ENCODE measurements around the gene RABGAP1L. TPM values are rescaled to one million over a fixed set of nuclear protein-coding genes. Genes with fewer than 3 reads are reported as not detected.

Gene RABGAP1L
- polyA plus RNA-seq, 1 donor (not counting 4 experiments of a cell fraction or from before 2014, with no cell fraction given) = 24.2 TPM

DNA sequence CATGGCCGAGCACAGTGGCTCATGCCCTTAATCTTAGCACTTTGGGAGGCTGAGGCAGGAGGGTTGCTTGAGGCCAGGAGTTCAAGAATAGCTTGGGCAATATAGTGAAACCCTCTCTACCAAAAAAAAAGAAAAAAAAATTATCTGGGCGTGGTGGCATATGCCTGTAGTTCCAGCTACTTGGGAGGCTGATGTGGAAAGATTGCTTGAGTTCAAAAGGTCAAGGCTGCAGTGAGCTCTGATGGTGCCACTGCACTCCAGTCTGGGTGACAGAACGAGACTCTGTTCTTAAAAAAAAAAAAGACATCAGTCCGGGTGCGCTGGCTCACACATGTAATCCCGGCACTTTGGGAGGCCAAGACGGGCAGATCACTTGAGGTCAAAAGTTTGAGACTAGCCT lies 589.3 kb downstream of the RABGAP1L start:
- no peak for TF ChIP-seq EZH2 (IDR thresholded peaks at IDR 0.05; ENCODE audit: low read length)
- TF ChIP-seq, protein P1, sequence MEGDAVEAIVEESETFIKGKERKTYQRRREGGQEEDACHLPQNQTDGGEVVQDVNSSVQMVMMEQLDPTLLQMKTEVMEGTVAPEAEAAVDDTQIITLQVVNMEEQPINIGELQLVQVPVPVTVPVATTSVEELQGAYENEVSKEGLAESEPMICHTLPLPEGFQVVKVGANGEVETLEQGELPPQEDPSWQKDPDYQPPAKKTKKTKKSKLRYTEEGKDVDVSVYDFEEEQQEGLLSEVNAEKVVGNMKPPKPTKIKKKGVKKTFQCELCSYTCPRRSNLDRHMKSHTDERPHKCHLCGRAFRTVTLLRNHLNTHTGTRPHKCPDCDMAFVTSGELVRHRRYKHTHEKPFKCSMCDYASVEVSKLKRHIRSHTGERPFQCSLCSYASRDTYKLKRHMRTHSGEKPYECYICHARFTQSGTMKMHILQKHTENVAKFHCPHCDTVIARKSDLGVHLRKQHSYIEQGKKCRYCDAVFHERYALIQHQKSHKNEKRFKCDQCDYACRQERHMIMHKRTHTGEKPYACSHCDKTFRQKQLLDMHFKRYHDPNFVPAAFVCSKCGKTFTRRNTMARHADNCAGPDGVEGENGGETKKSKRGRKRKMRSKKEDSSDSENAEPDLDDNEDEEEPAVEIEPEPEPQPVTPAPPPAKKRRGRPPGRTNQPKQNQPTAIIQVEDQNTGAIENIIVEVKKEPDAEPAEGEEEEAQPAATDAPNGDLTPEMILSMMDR (optimal IDR thresholded peaks at IDR 0.05 in 1 of 3, IDR thresholded peaks at IDR 0.05 in 1 of 3, conservative IDR thresholded peaks at IDR 0.05 in 1 of 3; ENCODE audit: extremely low read depth in 1 of 3, insufficient read depth in 2 of 3, low read length in 3 of 3) = no peak
- H3K79me2 ChIP-seq (ENCODE audit: control insufficient read depth, insufficient read depth, low read length) = no peaks in the 10 kb centered on the region
- no peak overlapping the region for H2AFZ ChIP-seq (ENCODE audit: control insufficient read depth, low read length)
- no peak overlapping the region for H3K27ac ChIP-seq (ENCODE audit: control insufficient read depth, insufficient read depth, low read length)
- dilution Hi-C loops (cut with MboI; ENCODE audit: extremely low pct_ligation_motif_present, low sequenced_read_pairs) = loop anchor here (25.0 kb wide), 1 partner anchor 486 kb away; no protein-coding TSS in a partner anchor
- no peaks in the 10 kb centered on the region for H3K36me3 ChIP-seq (ENCODE audit: control insufficient read depth in 2 of 2, extremely low read depth in 1 of 2, insufficient read depth in 2 of 2, low read length in 2 of 2)
- no peak overlapping the region for H3K9ac ChIP-seq (ENCODE audit: control insufficient read depth, extremely low read depth, insufficient read depth, low read length)
- no peak for FAIRE-seq
- no peaks in the 10 kb centered on the region for H3K9me3 ChIP-seq (ENCODE audit: control insufficient read depth, low read depth, low read length)
- no peaks in the 10 kb centered on the region for H4K20me1 ChIP-seq (ENCODE audit: control insufficient read depth, extremely low read depth, insufficient read depth, low read length)
- DNase-seq (ENCODE audit: low read depth, low spot score) = no peak
- H3K4me3 ChIP-seq (ENCODE audit: control insufficient read depth in 2 of 3, extremely low read depth in 1 of 3, insufficient read depth in 2 of 3, low read depth in 1 of 3, low read length in 3 of 3) = no peak overlapping the region
- H3K4me2 ChIP-seq (ENCODE audit: control insufficient read depth, extremely low read depth, insufficient read depth, low read depth, low read length) = no peak overlapping the region
- H3K4me1 ChIP-seq (ENCODE audit: control insufficient read depth, extremely low read depth, insufficient read depth, low read length) = no peaks in the 10 kb centered on the region
- no peaks in the 10 kb centered on the region for H3K9me1 ChIP-seq (ENCODE audit: control insufficient read depth, extremely low read depth, insufficient read depth, low read length)
- H3K27me3 ChIP-seq (ENCODE audit: control insufficient read depth, extremely low read depth, insufficient read depth, low read length) = no peaks in the 10 kb centered on the region

- Histone ChIP-seq H3K27ac (ENCODE audit: control insufficient read depth, insufficient read depth, low read length) (no peak overlapping the region), H3K9ac (ENCODE audit: control insufficient read depth, extremely low read depth, insufficient read depth, low read length) (no peak overlapping the region), H3K4me3 (ENCODE audit: control insufficient read depth in 2 of 3, extremely low read depth in 1 of 3, insufficient read depth in 2 of 3, low read depth in 1 of 3, low read length in 3 of 3) (no peak overlapping the region), H3K27me3 (ENCODE audit: control insufficient read depth, extremely low read depth, insufficient read depth, low read length) (no peaks in the 10 kb centered on the region), H3K4me1 (ENCODE audit: control insufficient read depth, extremely low read depth, insufficient read depth, low read length) (no peaks in the 10 kb centered on the region), H2AFZ (ENCODE audit: control insufficient read depth, low read length) (no peak overlapping the region), H3K79me2 (ENCODE audit: control insufficient read depth, insufficient read depth, low read length) (no peaks in the 10 kb centered on the region), H3K9me1 (ENCODE audit: control insufficient read depth, extremely low read depth, insufficient read depth, low read length) (no peaks in the 10 kb centered on the region), H4K20me1 (ENCODE audit: control insufficient read depth, extremely low read depth, insufficient read depth, low read length) (no peaks in the 10 kb centered on the region), H3K4me2 (ENCODE audit: control insufficient read depth, extremely low read depth, insufficient read depth, low read depth, low read length) (no peak overlapping the region), H3K9me3 (ENCODE audit: control insufficient read depth, low read depth, low read length) (no peaks in the 10 kb centered on the region), H3K36me3 (ENCODE audit: control insufficient read depth in 2 of 2, extremely low read depth in 1 of 2, insufficient read depth in 2 of 2, low read length in 2 of 2) (no peaks in the 10 kb centered on the region)
- DNase-seq (ENCODE audit: low read depth, low spot score) = no peak
- dilution Hi-C loops (cut with MboI; ENCODE audit: extremely low pct_ligation_motif_present, low sequenced_read_pairs) = no loop called here
- FAIRE-seq = no peak
- TF ChIP-seq, protein P1 (optimal IDR thresholded peaks at IDR 0.05 in 1 of 3, IDR thresholded peaks at IDR 0.05 in 1 of 3, conservative IDR thresholded peaks at IDR 0.05 in 1 of 3; ENCODE audit: extremely low read depth in 1 of 3, insufficient read depth in 2 of 3, low read length in 3 of 3) = no peak
- no peak for TF ChIP-seq EZH2 (IDR thresholded peaks at IDR 0.05; ENCODE audit: low read length)
These were observed 593.8 kb downstream of the RABGAP1L start for GRCh38 chr1:174753131-174753530.

Data from keratinocyte (primary cell).